MCF 10A (cell line): ENCODE measurements around the gene GRIK5. TPM values are rescaled to one million over a fixed set of nuclear protein-coding genes. Genes with fewer than 3 reads are reported as not detected.
A peak's percentile ranks its signal among the peaks of the same experiment; 100 is the strongest.

ENCODE experiments used
- BruUV-seq: library from RNA; stranded (reverse); fragments of 400-500 nt; replicated peaks from 2 replicates; lab custom pipeline; 2021; lab: Mats Ljungman, UMichigan
- CTCF ChIA-PET: fragments of 300-600 bp; sonication (Branson Sonifier 250); formaldehyde crosslinking; extraction: SDS; loops from one replicate; lab custom pipeline; 2021; ENCODE audit warnings: antibody characterized with exemption, inconsistent platforms; lab: Yijun Ruan, JAX
- POLR2A ChIA-PET: fragments of 300-600, 350-650 bp; sonication (Branson Sonifier 250); formaldehyde crosslinking; extraction: SDS; loops from one replicate; lab custom pipeline; 2020; ENCODE audit warnings: antibody characterized with exemption, inconsistent platforms; lab: Yijun Ruan, JAX
- DNase-seq: peaks from one replicate; pipeline ENCODE4 v3.0.0-alpha.2; 2018; ENCODE audit not compliant: unreplicated experiment
- H3K27ac Mint-ChIP-seq: one replicate; pipeline ENCODE4 v1.8.0; 2022; ENCODE audit warnings: mild to moderate bottlenecking, low read depth, mixed read lengths; ENCODE audit not compliant: unreplicated experiment
- H3K27me3 Mint-ChIP-seq: one replicate; pipeline ENCODE4 v1.8.0; 2022; ENCODE audit warnings: mixed read lengths; ENCODE audit not compliant: insufficient read depth, unreplicated experiment
- H3K36me3 Mint-ChIP-seq: one replicate; pipeline ENCODE4 v1.8.0; 2022; ENCODE audit warnings: mild to moderate bottlenecking, moderate library complexity, mixed read lengths; ENCODE audit not compliant: insufficient read depth, unreplicated experiment
- H3K4me1 Mint-ChIP-seq: one replicate; pipeline ENCODE4 v1.8.0; 2022; ENCODE audit warnings: mixed read lengths; ENCODE audit not compliant: insufficient read depth, unreplicated experiment
- H3K4me3 Mint-ChIP-seq: one replicate; pipeline ENCODE4 v1.8.0; 2022; ENCODE audit warnings: mild to moderate bottlenecking, moderate library complexity, mixed read lengths; ENCODE audit not compliant: unreplicated experiment
- H3K9me3 Mint-ChIP-seq: one replicate; pipeline ENCODE4 v1.8.0; 2022; ENCODE audit warnings: mixed read lengths; ENCODE audit not compliant: unreplicated experiment
- intact Hi-C: fragments of 100-400 bp; cut with micrococcal nuclease; formaldehyde crosslinking; loops from 2 replicates; pipeline ENCODE4 v1.14.1; 2022
- total RNA-seq: library from RNA; stranded (reverse); gene quantifications from 2 replicates; pipeline ENCODE4 v1.2.3, GENCODE V29; 2022
- TF ChIP-seq, protein P1 (sequence below): fragments of 200-600 bp; IDR thresholded peaks from one replicate; pipeline ENCODE4 v1.8.0; 2022; ENCODE audit warnings: antibody characterized with exemption, mild to moderate bottlenecking; ENCODE audit not compliant: unreplicated experiment

Gene GRIK5
- total RNA-seq, 1 experiment from 2014 or later, result 1.8 TPM

DNA sequence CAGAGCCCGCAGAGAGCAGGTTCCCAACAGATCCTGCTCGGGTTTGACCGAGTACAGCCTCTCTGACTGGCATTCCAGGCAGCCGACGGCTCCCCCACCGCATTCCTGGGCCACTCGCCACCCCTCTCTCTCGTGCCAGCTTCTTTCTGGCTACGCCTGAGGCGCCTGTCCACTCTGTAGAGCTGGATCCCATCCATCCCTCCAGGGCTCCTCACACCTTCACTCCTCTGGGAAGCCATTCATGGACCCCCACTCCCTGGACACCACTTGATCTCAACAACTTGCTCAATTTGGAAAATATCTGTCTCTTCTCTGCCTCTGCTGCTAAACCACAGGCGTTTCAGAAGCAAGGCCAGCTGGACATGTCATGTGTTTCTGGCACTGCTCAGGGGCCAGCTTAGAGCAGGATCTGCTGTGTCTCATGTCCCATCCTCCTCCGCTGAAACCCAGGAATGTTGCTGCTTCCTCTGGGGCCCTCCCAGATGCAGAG is 45.3 kb downstream of the GRIK5 start:
- Mint-ChIP-seq H3K9me3 (no peaks in the 10 kb centered on the region), H3K36me3 (peaks cover 7% of the 10 kb centered on the region), H3K4me3 (no peak overlapping the region), H3K27me3 (peaks cover 22% of the 10 kb centered on the region), H3K4me1 (peaks cover 6% of the 10 kb centered on the region), H3K27ac (no peak overlapping the region)
- CTCF ChIA-PET, result no interaction called here
- TF ChIP-seq, protein P1, sequence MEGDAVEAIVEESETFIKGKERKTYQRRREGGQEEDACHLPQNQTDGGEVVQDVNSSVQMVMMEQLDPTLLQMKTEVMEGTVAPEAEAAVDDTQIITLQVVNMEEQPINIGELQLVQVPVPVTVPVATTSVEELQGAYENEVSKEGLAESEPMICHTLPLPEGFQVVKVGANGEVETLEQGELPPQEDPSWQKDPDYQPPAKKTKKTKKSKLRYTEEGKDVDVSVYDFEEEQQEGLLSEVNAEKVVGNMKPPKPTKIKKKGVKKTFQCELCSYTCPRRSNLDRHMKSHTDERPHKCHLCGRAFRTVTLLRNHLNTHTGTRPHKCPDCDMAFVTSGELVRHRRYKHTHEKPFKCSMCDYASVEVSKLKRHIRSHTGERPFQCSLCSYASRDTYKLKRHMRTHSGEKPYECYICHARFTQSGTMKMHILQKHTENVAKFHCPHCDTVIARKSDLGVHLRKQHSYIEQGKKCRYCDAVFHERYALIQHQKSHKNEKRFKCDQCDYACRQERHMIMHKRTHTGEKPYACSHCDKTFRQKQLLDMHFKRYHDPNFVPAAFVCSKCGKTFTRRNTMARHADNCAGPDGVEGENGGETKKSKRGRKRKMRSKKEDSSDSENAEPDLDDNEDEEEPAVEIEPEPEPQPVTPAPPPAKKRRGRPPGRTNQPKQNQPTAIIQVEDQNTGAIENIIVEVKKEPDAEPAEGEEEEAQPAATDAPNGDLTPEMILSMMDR, result no peak
- no TSS peak for BruUV-seq
- no peak for DNase-seq
- POLR2A ChIA-PET, result no interaction called here
- intact Hi-C loops, result no loop called here

DNA sequence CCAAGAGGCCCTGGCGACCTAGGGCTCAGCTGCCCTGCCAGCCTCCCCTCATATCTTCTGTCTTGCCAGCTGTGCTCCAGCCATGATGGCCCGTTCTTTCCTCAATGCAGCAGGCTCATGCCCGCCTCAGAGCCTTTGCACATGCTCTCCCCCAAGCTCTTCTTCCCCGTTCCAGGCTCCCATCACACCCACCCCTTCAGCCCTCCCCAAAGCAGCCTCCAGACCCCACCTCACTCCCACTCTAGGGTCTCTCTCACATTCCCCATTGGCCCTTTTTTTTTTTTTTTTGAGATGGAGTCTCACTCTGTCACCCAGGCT is 46.1 kb downstream of the GRIK5 start:
- H3K4me3 Mint-ChIP-seq, result no peak overlapping the region
- intact Hi-C loops, result no loop called here
- BruUV-seq, result no TSS peak
- no peak for DNase-seq
- CTCF ChIA-PET, result interaction anchor here (1.2 kb wide), 1 partner anchor 11 kb away, joined by 4 read pairs; no protein-coding TSS in a partner anchor
- TF ChIP-seq, protein P1, result peak; percentile 1
- H3K4me1 Mint-ChIP-seq, result peaks cover 10% of the 10 kb centered on the region
- no peak overlapping the region for H3K27ac Mint-ChIP-seq
- no peaks in the 10 kb centered on the region for H3K9me3 Mint-ChIP-seq
- POLR2A ChIA-PET, result no interaction called here
- peaks cover 7% of the 10 kb centered on the region for H3K36me3 Mint-ChIP-seq
- H3K27me3 Mint-ChIP-seq, result peaks cover 22% of the 10 kb centered on the region

DNA sequence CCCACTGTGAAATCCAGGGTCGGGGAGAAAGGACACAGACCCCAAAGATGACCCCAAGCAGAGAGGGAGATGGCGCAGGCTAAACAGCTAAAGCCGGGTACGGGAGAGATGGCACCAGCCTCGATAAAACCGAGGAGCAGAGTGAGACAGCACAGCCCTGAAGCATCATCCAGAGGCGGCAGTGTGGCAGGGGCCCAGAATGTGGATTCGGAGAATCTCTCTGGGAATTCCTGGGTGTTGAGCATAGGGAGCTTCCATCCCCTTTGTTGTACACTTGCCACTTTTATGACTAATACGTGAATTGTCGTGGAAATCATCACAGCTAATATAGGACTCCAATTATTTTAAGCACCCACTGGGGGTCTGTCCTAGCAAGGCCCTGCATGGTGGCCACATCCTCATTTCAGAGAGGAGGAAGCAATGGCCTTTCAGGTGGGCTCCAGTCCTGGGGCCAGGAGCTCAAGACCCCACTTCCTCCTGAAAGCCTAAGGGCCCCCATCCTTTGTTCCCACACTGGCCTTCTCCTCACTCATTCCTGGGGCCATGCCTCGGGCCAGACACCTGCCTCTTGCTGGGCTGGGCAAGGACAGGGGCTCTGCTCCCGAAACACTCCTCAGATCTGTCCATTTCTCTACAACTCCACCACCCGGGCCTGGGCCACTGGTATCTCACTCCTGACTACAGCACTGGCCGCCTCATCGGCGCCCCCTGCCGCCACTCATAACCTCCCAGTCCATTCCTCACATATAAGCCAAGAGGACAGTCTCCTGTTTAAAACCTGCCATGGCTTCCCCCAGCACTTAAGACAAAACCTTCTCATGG is 46.7 kb downstream of the GRIK5 start:
- no peak overlapping the region for H3K4me3 Mint-ChIP-seq
- intact Hi-C loops, result no loop called here
- peaks cover 13% of the 10 kb centered on the region for H3K4me1 Mint-ChIP-seq
- no peaks in the 10 kb centered on the region for H3K9me3 Mint-ChIP-seq
- H3K27me3 Mint-ChIP-seq, result peaks cover 22% of the 10 kb centered on the region
- POLR2A ChIA-PET, result no interaction called here
- H3K36me3 Mint-ChIP-seq, result peaks cover 7% of the 10 kb centered on the region
- TF ChIP-seq, protein P1, result peak; percentile 31
- BruUV-seq, result no TSS peak
- DNase-seq, result peak; percentile 35
- no peak overlapping the region for H3K27ac Mint-ChIP-seq
- CTCF ChIA-PET, result interaction anchor here (0.6 to 1.2 kb wide), 3 partner anchors 10 to 85 kb away, joined by 3 to 4 read pairs (median 4); no protein-coding TSS in a partner anchor

DNA sequence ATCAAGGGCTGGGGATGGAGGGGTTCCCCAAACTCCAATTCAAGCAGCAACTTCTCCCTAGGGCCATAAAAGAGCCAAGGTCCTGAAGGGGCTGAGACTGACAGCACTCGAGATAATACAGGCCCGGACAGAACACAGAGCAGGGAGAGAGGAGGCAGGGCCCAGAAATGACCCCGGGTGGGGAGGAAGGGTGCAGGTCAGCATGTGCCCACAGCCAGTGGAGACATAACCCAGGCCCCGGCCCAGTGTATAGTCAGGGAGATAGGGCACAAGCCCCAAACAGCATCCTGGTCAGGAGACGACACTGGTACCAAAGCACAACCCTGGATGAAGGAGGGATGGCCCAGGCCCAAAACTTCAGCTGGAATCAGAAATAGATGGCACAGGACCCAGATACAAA is 47.4 kb downstream of the GRIK5 start:
- H3K27me3 Mint-ChIP-seq, result peaks cover 22% of the 10 kb centered on the region
- CTCF ChIA-PET, result interaction anchor here (1.2 kb wide), 1 partner anchor 13 kb away, joined by 4 read pairs; no protein-coding TSS in a partner anchor
- POLR2A ChIA-PET, result no interaction called here

More for the DNA sequence above, 47.4 kb downstream of the GRIK5 start:
- H3K4me3 Mint-ChIP-seq, result no peak overlapping the region
- BruUV-seq, result no TSS peak
- intact Hi-C loops, result no loop called here
- H3K4me1 Mint-ChIP-seq, result peaks cover 13% of the 10 kb centered on the region
- H3K36me3 Mint-ChIP-seq, result peaks cover 7% of the 10 kb centered on the region
- no peak overlapping the region for H3K27ac Mint-ChIP-seq
- no peak for DNase-seq
- TF ChIP-seq, protein P1, result no peak
- H3K9me3 Mint-ChIP-seq, result no peaks in the 10 kb centered on the region
